HCT116 (cell line): ENCODE results near the gene GPRIN1. TPM values are rescaled to one million over a fixed set of nuclear protein-coding genes. Genes with fewer than 3 reads are reported as not detected.

Experiments used
- ATAC-seq: fragments of 200-7000 bp; cut with Tn5 transposase; 2 replicates; pipeline ENCODE4 v1.9.1; 2020; ENCODE audit warnings: mild to moderate bottlenecking, moderate library complexity
- BruUV-seq: library from RNA; stranded (reverse); fragments of 400-500 nt; replicated peaks from 2 replicates; lab custom pipeline; 2021; lab: Mats Ljungman, UMichigan
- CTCF ChIA-PET: fragments of 300-600 bp; sonication (Branson Sonifier 250); formaldehyde crosslinking; loops from one replicate; lab custom pipeline; 2021; ENCODE audit warnings: antibody characterized with exemption; lab: Charles Lee
- POLR2A ChIA-PET: fragments of 300-600, 350-600 bp; sonication (Branson Sonifier 250); formaldehyde crosslinking; loops from one replicate; lab custom pipeline; 2021; ENCODE audit warnings: antibody characterized with exemption; lab: Charles Lee
- RAD21 ChIA-PET, 2 experiments: fragments of 300-600 bp; sonication (Branson Sonifier 250); formaldehyde crosslinking; loops; one replicate each; lab custom pipeline; 2023; ENCODE audit warnings: low total read pairs in 2 of 2; ENCODE audit not compliant: uncharacterized antibody in 2 of 2, unreplicated experiment in 2 of 2, low non-redundant PET in 1 of 2; lab: Charles Lee
- DNase-seq: peaks from one replicate; pipeline ENCODE4 v3.0.0-alpha.2; 2010; ENCODE audit warnings: low read depth, low spot score
- H2AFZ ChIP-seq: fragments of 200-600 bp; shearing (Covaris generic), sonication (generic); 2 replicates; pipeline ENCODE4 v1.6.1; 2017; ENCODE audit warnings: low read depth, mixed run types, mixed read lengths, antibody characterized with exemption, low read length; ENCODE audit not compliant: poor library complexity, severe bottlenecking
- H3K27ac ChIP-seq: 2 replicates; pipeline ENCODE4 v1.5.1; 2012; ENCODE audit warnings: low read depth, low read length
- H3K27me3 ChIP-seq: fragments of 200-600 bp; sonication (generic); 2 replicates; pipeline ENCODE4 v1.6.1; 2016; ENCODE audit warnings: mixed run types, low read length, mixed read lengths; ENCODE audit not compliant: insufficient read depth
- H3K36me3 ChIP-seq, 2 experiments: fragments of 200-500 bp in 1 of 2; fragments of 200-600 bp in 1 of 2; sonication (Bioruptor generic) in 1 of 2; sonication (generic) in 1 of 2; 2 replicates each; pipeline versions ENCODE4 v1.5.1 to v1.6.1; 2014 to 2016; ENCODE audit warnings: low read length in 2 of 2, inconsistent platforms in 1 of 2, mixed read lengths in 1 of 2, mixed run types in 1 of 2; ENCODE audit not compliant: insufficient read depth in 2 of 2, control insufficient read depth in 1 of 2
- H3K4me1 ChIP-seq, 2 experiments: fragments of 200-600 bp in 1 of 2; sonication (generic) in 1 of 2; 2 replicates each; pipeline versions ENCODE4 v1.5.1 to v1.6.1; 2012 to 2017; ENCODE audit warnings: low read length in 2 of 2, inconsistent platforms in 1 of 2, mild to moderate bottlenecking in 1 of 2, mixed read lengths in 1 of 2, mixed run types in 1 of 2, moderate library complexity in 1 of 2; ENCODE audit not compliant: insufficient read depth in 2 of 2, control insufficient read depth in 1 of 2
- H3K4me2 ChIP-seq: fragments of 200-600 bp; sonication (generic); 2 replicates; pipeline ENCODE4 v1.6.1; 2017; ENCODE audit warnings: mixed run types, low read length, mixed read lengths
- H3K4me3 ChIP-seq, 2 experiments: fragments of 200-600 bp in 1 of 2; sonication (generic) in 1 of 2; replicated peaks in 1 of 2; 2 replicates each; pipeline ENCODE4 v1.5.1; 2011 to 2016; ENCODE audit warnings: low read length in 2 of 2, control low read depth in 1 of 2, low read depth in 1 of 2, mild to moderate bottlenecking in 1 of 2, mixed read lengths in 1 of 2, mixed run types in 1 of 2
- H3K79me2 ChIP-seq: fragments of 200-600 bp; sonication (generic); 2 replicates; pipeline ENCODE4 v1.6.1; 2017; ENCODE audit warnings: mild to moderate bottlenecking, mixed run types, low read length, moderate library complexity, mixed read lengths; ENCODE audit not compliant: insufficient read depth
- H3K9ac ChIP-seq: fragments of 200-600 bp; sonication (generic); 2 replicates; pipeline ENCODE4 v1.6.1; 2016; ENCODE audit warnings: low read length, mixed read lengths
- H3K9me2 ChIP-seq: fragments of 200-600 bp; sonication (generic), shearing (Covaris generic); 2 replicates; pipeline ENCODE4 v1.6.1; 2017; ENCODE audit warnings: mixed run types, mild to moderate bottlenecking, moderate library complexity; ENCODE audit not compliant: insufficient read depth
- H3K9me3 ChIP-seq, 2 experiments: fragments of 200-500 bp in 1 of 2; fragments of 200-600 bp in 1 of 2; sonication (Bioruptor generic) in 1 of 2; sonication (generic) in 1 of 2; 2 replicates each; pipeline ENCODE4 v1.6.1; 2014 to 2017; ENCODE audit warnings: low read length in 2 of 2, mixed read lengths in 2 of 2, inconsistent platforms in 1 of 2, low read depth in 1 of 2, mild to moderate bottlenecking in 1 of 2, mixed run types in 1 of 2, moderate library complexity in 1 of 2; ENCODE audit not compliant: control insufficient read depth in 1 of 2, insufficient read depth in 1 of 2
- H4K20me1 ChIP-seq: fragments of 200-600 bp; sonication (generic), shearing (Covaris generic); 2 replicates; pipeline ENCODE4 v1.6.1; 2017; ENCODE audit warnings: mixed run types, mild to moderate bottlenecking, moderate library complexity; ENCODE audit not compliant: insufficient read depth
- ATF3 ChIP-seq: IDR thresholded peaks from 2 replicates; pipeline ENCODE4 v1.6.1; 2012
- CBX3 ChIP-seq: IDR thresholded peaks from 2 replicates; pipeline ENCODE4 v1.6.1; 2012; ENCODE audit warnings: low read depth
- CTCF ChIP-seq, 3 experiments: fragments of 200-600 bp in 1 of 3; sonication (generic) in 1 of 3; IDR thresholded peaks in 2 of 3; conservative IDR thresholded peaks in 1 of 3; 2 replicates each; pipeline ENCODE4 v1.5.1; 2012 to 2017; ENCODE audit warnings: low read depth in 2 of 3, low read length in 2 of 3, antibody characterized with exemption in 1 of 3, borderline replicate concordance in 1 of 3, control low read depth in 1 of 3, mild to moderate bottlenecking in 1 of 3, mixed read lengths in 1 of 3, mixed run types in 1 of 3, moderate library complexity in 1 of 3; ENCODE audit not compliant: insufficient read depth in 1 of 3
- EGR1 ChIP-seq: IDR thresholded peaks from 2 replicates; pipeline ENCODE4 v1.6.1; 2012; ENCODE audit warnings: low read depth
- ELF1 ChIP-seq: IDR thresholded peaks from 2 replicates; pipeline ENCODE4 v1.6.1; 2012; ENCODE audit warnings: low read depth, borderline replicate concordance
- EZH2 ChIP-seq: fragments of 200-600 bp; sonication (generic); IDR thresholded peaks from 2 replicates; pipeline ENCODE4 v1.6.1; 2017; ENCODE audit warnings: antibody characterized with exemption, mixed run types
- EZH2phosphoT487 ChIP-seq: fragments of 200-600 bp; IDR thresholded peaks from 2 replicates; pipeline ENCODE4 v1.6.1; 2018; ENCODE audit warnings: antibody characterized with exemption, borderline replicate concordance
- FOSL1 ChIP-seq: IDR thresholded peaks from 2 replicates; pipeline ENCODE4 v1.6.1; 2012; ENCODE audit warnings: low read depth
- JUND ChIP-seq: IDR thresholded peaks from 2 replicates; pipeline ENCODE4 v1.6.1; 2012
- MAX ChIP-seq: IDR thresholded peaks from 2 replicates; pipeline ENCODE4 v1.6.1; 2012
- POLR2A ChIP-seq: IDR thresholded peaks from 2 replicates; pipeline ENCODE4 v1.7.0; 2011; ENCODE audit warnings: borderline replicate concordance; ENCODE audit not compliant: insufficient read depth, insufficient read length; ENCODE audit errors: extremely low read depth
- POLR2AphosphoS5 ChIP-seq: IDR thresholded peaks from 2 replicates; pipeline ENCODE4 v1.6.1; 2011; ENCODE audit warnings: mild to moderate bottlenecking, low read depth, low read length, moderate library complexity
- RAD21 ChIP-seq: IDR thresholded peaks from 2 replicates; pipeline ENCODE4 v1.6.1; 2012; ENCODE audit warnings: low read depth, mild to moderate bottlenecking
- SIN3A ChIP-seq: IDR thresholded peaks from 2 replicates; pipeline ENCODE4 v1.6.1; 2012; ENCODE audit warnings: low read depth
- SP1 ChIP-seq: IDR thresholded peaks from 2 replicates; pipeline ENCODE4 v1.6.1; 2012; ENCODE audit warnings: low read depth
- SRF ChIP-seq: IDR thresholded peaks from 2 replicates; pipeline ENCODE4 v1.6.1; 2012; ENCODE audit warnings: low read depth
- YY1 ChIP-seq: IDR thresholded peaks from 2 replicates; pipeline ENCODE4 v1.6.1; 2011; ENCODE audit warnings: low read length, low read depth, moderate library complexity, mild to moderate bottlenecking; ENCODE audit not compliant: insufficient replicate concordance; ENCODE audit errors: extremely low read depth
- ZBTB33 ChIP-seq: IDR thresholded peaks from 2 replicates; pipeline ENCODE4 v1.6.1; 2011; ENCODE audit warnings: mild to moderate bottlenecking, low read length, moderate library complexity; ENCODE audit not compliant: insufficient replicate concordance; ENCODE audit errors: extremely low read depth
- ZNF274 ChIP-seq: fragments of 200-500 bp; sonication (Bioruptor generic); IDR thresholded peaks from 2 replicates; pipeline ENCODE4 v1.6.1; 2014; ENCODE audit warnings: mild to moderate bottlenecking, low read depth, low read length, inconsistent platforms
- intact Hi-C: fragments of 100-400 bp; cut with micrococcal nuclease; formaldehyde crosslinking; loops from 2 replicates; pipeline ENCODE4 v1.10.0; 2022
- total RNA-seq: library from RNA; stranded (reverse); gene quantifications from one replicate; pipeline ENCODE4 v1.2.1, GENCODE V29; 2021; ENCODE audit not compliant: unreplicated experiment

The GPRIN1 gene
- total RNA-seq, 1 experiment from 2014 or later: 14.2 TPM

GRCh38 chr5:176659512-176659839 lies 49.5 kb upstream of the GPRIN1 start:
- H3K79me2 ChIP-seq: no peaks in the 10 kb centered on the region
- intact Hi-C loops: loop anchor here (10.0 kb wide), 1 partner anchor 645 kb away; the partner anchor contains the start of genes PRELID1 and RAB24
- no peak overlapping the region for H2AFZ ChIP-seq
- no TSS peak for BruUV-seq
- H3K27me3 ChIP-seq: no peaks in the 10 kb centered on the region
- ATAC-seq (no peak), DNase-seq (no peak)
- H3K36me3 ChIP-seq: no peaks in the 10 kb centered on the region
- CTCF ChIA-PET: interaction anchor here (0.9 to 3.2 kb wide), 6 partner anchors 9 to 454 kb away, joined by 3 to 16 read pairs (median 6); partner anchors contain the start of gene FGFR4
- H3K9ac ChIP-seq: no peak overlapping the region
- no peak overlapping the region for H3K27ac ChIP-seq
- no peak overlapping the region for H3K4me3 ChIP-seq
- no peaks in the 10 kb centered on the region for H3K9me2 ChIP-seq
- RAD21 ChIA-PET: no interaction called here
- H3K4me1 ChIP-seq: no peaks in the 10 kb centered on the region; a peak in 1 of 4 replicates
- TF ChIP-seq ATF3 (no peak), MAX (no peak), YY1 (no peak), SP1 (no peak), RAD21 (no peak), SIN3A (no peak), ZBTB33 (no peak), ZNF274 (no peak), POLR2AphosphoS5 (no peak), SRF (no peak), CTCF (IDR thresholded peaks at IDR 0.05 in 2 of 3, conservative IDR thresholded peaks at IDR 0.05 in 1 of 3; ENCODE audit: borderline replicate concordance in 1 of 3, insufficient read depth in 1 of 3, low read depth in 2 of 3, low read length in 2 of 3) (no peak), ELF1 (no peak), EZH2phosphoT487 (no peak), EGR1 (no peak), FOSL1 (no peak), CBX3 (no peak), POLR2A (no peak), EZH2 (no peak), JUND (no peak)
- H3K4me2 ChIP-seq: no peak overlapping the region
- no peaks in the 10 kb centered on the region for H3K9me3 ChIP-seq
- H4K20me1 ChIP-seq: no peaks in the 10 kb centered on the region
- POLR2A ChIA-PET: interaction anchor here (0.6 kb wide), 1 partner anchor 242 kb away, joined by 3 read pairs; no protein-coding TSS in a partner anchor
